GM21515 (cell line): ENCODE measurements around the gene SCYGR4.

Experiments
- ATAC-seq: cut with Tn5 transposase; IDR thresholded peaks from one replicate; pipeline ENCODE4 v1.9.1; 2021; ENCODE audit not compliant: unreplicated experiment

Gene SCYGR4

DNA sequence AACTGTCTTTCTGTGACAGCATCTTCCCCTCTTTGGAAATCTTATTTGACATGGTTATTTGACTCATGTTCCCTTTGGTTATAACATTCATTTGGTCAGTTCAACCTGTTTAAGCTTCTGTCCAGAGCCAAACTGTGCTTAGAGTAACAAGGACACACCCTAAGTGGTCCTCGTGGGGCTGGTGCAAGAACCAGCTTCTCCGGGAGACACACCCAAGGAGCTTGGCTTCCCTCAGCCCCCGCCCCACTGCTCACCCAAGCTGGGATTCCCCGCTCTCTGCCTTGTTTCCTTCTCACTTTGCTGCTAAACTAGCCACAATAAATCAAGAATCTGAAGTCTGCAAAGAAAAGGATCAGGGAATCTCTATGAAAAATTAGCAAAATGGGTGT lies 4.0 kb upstream of the SCYGR4 start:
- no peak for ATAC-seq

DNA sequence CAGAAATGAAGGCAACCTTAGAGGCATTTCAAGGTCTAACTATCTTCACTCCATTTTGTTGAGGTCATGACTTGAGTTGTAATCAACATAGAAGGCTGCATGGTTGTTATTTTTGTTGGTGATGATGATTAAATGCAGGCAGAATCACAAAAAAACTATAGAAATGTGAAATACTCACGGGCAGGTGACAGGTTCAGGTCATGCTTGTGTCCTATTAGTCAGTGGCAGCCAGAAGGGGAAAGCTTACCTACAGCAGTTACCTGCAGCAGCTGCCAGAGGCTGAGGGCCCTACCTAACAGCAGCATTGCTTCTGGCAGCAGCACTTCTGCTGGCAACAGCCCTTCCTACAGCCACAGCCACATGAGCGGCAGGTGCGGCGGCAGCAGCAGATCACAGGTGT lies 3.1 kb upstream of the SCYGR4 start:
- no peak for ATAC-seq

DNA sequence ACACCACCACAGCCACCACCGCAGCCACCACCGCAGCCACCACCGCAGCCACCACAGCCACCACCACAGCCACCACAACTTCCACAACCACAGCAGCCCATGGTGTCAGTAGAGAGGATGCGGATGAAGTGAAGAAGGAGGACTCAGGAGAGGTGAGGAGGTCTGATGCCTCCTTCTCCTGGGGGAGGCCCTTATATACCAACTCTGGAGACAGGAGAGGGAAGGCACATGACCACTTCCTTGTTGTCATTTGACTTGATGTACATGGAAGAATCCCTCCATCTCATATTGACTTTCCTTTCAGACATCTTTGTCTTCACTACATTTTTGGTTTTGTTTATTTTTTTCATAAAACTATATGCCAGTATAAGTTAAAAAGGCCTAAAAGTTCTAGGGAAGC lies 2.6 kb upstream of the SCYGR4 start, which contains the start of gene SCYGR3:
Gene SCYGR3 (minus strand): TSS at position 101 of the 400 bp plus-strand sequence. CDS start 0 bp downstream, at position 101.
- no peak for ATAC-seq

DNA sequence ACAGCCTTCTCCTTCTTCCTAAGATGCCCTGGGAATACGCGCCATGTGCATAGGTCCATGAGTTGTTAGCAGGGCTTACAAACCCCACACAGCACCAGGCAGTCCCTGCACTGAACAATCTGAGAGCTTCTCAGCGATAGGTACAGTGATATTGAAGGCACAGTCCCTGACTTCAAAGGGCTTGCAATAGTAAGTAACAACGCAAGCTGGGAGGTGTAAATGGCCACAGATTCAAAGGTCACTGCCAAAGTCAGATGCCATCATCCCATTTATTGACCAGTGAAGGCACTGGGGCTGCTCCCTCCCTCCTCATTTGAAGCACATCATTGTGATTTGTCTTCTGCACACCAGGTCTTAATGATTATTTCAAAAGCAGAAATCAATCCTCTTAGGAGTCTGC lies 2.1 kb upstream of the SCYGR4 start:
- no peak for ATAC-seq

DNA sequence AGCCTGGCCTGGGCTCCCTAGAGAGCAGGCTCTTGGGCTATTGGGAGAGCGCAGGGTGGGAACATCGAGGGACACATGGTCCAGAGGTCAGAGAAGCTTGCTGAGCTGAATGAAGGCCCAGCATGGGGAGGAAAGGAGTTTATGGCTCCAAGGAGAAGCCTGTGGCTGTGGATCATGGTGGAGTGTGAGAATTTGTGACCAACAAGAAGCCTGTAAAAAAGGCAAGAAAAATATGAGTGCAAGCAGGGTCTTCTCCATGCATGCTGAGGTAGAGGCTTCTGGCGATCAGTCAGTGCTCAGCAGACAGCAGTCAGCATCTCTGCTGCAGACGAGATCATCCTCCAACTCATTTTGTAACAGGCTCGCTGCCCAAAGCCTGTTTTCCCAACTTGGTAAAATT lies 1.4 kb upstream of the SCYGR4 start:
- ATAC-seq, result no peak

DNA sequence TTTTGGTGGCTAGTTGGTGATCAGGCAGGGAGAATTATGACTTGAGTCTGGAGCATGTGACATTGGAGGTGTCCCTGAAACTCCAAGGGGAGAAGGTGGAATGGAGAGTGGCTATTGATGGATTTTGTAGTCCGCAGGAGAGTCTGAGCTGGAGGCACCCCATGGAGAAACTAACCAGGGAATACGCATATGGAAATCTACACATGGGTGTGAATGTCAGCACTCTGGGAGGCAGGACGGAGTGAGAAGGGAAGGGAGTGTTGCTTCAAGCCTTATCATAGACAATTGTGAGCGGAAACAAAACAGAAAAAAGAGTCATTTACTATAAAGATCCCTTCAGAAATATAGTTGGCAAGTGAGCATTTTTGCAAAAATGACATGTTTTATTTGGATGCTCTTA lies 667 bp upstream of the SCYGR4 start:
- no peak for ATAC-seq

DNA sequence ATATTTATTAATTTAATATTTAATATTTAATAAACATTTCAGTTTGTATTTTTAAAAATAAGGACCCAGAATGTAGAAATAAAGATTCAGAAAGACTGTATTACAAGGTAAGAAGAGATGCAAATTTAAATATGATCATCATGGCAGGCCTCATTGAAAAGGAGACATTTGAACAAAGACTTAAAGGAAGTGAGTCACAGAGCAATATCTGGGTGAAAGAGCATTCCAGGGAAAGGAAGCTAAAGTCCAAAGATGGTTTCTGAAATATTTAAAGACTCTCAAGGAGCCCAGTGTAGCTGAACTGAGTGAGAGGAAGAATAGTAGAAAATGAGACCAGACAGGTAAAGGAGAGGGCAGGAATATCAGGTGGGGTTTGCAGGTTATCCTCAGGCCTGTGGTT lies 5.9 kb downstream of the SCYGR4 start:
- ATAC-seq, result no peak

DNA sequence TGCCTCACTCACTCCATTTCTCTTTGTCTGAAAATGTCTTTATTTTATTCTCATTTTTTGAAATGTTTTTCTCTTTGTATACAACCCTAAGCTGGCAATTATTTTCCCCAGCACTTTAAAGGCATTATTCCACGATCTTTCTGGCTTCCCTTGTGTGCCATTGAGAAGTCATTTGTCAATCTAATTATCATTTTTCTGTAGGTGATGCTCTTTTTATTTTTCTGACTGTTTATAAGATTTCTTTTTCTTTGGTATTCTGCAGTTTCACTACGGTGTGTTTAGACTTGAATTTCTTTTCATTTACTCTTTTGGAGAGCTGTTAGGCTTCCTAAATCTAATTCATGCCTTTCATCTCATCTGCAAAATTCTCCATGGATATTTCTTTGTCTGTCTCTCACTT lies 8.1 kb downstream of the SCYGR4 start:
- ATAC-seq, result no peak

DNA sequence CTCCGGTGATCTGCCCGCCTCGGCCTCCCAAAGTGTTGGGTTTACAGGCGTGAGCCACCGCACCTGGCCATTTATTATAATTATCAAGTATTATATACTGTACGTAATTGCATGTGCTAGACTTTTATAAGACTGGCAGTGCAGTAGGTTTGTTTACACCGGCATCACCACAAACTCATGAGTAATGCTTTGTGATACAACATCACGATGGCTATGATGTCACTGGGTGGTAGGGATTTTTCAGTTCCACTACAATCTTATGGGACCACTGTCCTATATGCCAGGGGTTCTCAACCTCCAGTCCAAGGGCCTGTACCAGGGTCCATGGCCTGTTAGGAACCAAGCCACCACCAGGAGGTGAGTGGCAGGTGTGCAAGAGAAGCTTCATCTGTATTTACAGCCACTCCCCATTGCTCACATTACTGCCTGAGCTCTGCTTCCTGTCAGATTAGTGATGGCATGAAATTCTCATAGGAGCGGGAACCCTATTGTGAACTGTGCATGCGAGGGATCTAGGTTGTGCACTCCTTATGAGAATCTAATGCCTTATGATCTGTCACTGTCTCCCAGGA lies 9.4 kb downstream of the SCYGR4 start:
- no peak for ATAC-seq

DNA sequence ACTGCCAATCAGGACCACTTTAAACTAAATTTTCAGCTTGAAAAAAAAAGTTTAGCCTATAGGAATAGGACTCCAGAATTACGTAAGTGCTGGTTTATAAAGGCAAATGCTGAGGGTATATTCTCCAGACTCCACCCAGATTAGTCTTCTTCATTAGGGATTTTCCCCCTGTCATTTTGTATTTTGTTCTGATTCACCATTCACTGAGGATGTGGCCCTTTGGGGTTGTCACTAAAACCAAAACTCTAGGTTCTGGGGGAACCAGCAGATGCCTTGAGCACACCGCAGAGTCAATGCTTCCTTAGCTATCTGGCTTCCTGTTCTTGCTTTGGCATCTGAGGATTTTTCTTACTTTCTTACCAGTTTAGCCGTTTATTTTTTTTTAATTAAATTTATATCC lies 10.5 kb downstream of the SCYGR4 start:
- peak; percentile 99 for ATAC-seq

DNA sequence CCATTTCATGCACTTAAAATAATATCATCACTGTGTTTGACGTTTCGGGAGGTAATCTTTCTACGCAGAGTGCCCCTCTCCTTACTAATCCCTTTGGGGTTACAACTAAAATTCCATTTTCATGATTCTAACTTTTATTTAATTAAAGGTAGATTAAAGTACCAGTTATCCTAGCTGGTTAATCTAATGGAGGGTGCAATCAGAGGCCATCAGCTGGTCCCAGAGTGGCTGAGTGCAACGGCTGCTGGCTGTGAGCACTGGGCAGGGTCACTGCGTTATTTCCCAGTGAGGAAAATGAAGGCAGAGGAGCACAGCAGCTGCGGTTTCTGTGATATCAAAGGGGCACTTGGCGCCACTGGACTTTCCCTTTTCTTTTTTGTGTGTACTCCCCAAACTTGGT lies 12.1 kb downstream of the SCYGR4 start:
- no peak for ATAC-seq

DNA sequence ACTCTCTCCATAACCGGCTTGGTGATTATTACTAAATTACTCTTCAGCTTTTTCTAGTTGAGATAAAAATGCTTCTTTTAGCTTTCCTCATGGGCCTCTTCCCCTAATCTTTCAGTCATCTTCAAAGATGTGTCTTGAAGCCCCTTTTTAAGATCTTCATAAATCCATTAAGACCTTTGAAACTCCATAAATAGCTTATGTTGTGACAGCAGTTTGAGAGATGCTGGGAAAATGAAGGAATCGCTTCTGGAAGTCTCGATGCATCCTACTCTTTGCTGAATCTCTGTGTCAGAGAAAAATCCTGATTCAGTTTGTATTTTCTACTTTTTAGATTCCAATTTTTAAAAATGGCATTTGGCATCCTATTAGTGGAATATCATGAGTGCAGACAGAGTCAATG lies 13.0 kb downstream of the SCYGR4 start:
- no peak for ATAC-seq

DNA sequence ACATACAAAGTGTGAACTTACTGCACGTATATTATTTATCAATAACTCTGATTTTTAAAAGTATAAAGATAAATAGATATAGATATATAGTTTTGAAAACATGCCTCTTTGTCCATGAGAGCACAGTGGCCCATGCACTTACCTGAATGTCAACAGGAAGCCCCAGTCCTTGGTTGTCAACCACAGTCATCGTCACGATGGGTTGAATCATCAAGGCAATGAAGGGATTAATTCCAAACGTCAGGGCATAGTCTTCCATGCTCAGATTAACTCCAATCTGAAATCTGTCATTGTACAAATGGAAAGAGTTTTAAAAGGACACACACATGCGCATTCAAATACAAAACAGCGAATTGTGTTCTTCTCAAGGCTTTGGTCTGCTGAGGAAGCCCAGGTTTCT lies 15.5 kb downstream of the SCYGR4 start:
- no peak for ATAC-seq

DNA sequence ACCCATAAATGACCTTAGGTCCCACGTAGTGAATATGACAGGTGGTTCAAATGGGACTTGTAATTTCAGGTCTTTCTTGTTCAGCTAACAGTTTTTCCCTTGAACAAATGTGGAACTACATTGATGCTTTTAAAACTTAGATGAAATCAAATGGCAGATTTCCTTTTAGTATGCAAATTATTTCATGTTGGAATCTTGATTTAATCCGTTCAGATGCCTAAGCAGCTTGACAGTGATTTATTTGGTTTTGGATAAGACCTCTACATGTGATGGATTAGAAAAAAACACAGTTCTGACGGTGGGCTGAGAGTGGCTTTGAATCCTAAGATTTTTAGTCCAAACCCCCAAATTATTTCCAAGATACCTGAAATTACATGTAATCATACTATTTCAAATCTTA lies 16.9 kb downstream of the SCYGR4 start:
- ATAC-seq, result no peak

DNA sequence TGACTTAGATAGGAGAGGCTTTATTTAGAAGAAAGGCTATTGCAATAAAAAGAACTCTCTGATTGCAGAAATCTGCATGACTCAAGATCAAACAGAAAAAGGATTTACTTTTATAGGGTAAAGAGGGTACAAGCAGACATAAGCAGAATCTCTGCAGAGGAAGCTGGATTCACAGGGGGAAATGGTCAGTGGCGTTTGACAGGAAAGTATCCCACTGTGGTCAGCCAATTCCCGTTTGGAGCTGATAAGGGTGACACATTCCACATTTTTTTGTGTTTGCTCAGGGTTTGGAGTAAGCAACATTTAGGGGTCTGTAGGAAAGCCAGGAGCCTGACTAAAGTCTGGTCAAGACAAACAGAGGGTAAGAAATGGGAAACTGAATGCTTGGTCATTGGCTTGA lies 25.4 kb downstream of the SCYGR4 start:
- ATAC-seq, result no peak

DNA sequence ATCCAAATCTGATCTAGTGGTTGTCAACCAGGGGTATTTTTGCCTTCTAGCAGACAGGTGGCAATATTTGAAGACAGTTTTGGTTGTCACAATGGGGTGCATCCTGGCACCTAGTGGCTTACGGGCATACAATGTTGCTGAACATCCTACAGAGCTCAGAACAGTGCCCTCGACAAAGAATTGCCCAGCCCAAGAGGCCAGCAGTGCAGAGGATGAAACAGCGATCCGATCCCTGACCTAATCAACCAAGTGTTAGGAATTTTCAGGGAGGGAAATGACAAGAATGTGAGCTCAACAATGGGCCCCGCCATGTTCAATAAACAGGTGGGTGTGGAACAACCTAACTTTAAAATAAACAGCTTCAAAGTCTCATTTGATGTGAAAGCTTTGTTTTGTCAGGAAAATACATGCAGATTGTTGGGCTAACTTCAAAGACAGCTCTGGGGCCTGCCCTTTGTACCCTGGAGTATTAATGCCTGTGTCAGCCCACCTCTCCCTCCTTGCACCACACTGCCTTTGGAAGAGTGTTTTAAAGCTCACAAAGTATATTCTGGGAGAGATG lies 26.8 kb downstream of the SCYGR4 start:
- ATAC-seq, result no peak

DNA sequence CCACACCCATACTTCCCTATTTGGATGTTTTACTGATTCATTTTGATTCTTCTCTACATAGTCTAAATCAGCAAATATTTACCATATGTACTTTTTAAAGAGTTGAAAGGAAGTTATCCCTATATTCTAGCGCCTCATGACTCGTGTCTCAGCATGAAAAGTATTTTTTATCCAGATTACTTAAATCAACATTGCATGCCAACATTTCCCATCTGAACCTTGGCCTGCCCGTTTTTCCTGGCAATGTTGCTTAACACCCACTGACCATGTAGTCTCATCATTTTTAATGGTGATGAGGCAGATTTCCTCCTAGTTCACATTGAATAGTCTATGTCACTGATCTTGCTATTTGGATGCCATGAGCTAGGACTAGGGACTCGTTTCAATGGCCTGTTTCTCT lies 36.1 kb downstream of the SCYGR4 start:
- ATAC-seq, result no peak

DNA sequence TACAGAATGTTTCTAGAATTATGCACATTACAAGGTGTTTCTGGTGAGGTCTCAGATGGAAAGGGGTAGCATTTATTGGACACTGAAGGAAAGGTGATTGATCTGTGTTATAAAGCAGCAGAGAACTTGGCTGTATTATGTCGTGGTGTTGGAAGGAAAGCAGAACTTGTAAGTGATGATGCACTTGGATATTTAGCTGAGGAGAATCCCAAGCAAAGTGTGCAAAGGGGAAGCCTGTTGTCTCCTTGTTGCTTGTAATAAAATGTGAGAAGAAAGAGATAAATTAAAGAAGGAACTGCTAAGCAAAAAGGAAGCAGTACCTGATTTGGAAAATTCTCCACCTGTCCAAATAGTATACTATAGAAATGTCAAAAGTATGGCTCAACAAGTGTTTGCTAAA lies 37.1 kb downstream of the SCYGR4 start:
- ATAC-seq, result no peak

DNA sequence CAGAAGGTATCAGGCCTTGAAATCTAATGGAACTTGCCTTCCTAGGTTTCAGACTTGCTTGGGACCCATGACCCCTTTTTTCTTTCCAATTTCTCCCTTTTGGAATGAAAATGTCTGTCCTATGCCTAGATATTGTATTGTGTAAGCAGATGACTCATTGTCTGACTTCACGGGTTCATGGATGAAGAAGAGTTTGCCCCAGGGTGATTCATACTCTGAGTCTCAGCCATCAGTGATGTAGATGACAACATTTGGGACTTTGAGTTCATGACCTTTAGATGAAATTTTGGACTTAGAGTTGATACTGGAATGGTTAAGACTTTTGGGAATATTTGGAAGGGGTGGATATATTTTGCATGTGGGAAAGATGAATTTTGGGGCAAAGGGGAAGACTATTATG lies 38.2 kb downstream of the SCYGR4 start:
- ATAC-seq, result no peak

DNA sequence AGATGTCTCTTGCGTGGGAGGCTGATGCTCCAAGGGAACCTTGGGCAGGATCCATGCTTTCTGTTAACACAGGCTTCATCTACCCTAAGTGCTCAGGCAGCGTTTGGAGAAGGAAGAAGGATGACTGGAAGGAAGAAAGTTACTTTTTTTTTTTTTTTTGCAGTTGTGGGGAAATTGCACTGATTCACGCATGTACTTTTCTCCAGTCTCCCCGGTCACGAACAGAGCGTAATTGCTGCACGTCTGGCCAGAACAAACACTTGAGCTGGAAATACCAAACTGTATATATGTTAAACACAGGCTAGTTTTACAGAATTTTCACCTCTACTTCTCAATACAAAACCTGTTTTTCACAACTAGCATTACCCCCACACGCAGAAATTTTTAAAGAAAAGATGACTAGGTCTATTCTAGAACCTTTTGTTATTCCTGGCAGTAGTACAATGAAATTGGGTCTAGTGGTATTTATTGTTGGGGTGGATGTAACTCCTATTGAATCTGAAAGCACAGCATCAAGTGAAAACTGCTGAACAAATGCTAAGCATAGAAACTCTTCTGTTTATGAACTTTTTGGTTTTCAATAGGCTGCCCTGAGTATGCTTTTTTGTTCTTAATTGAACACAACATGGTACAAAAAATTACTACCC lies 40.0 kb downstream of the SCYGR4 start:
- ATAC-seq, result no peak

DNA sequence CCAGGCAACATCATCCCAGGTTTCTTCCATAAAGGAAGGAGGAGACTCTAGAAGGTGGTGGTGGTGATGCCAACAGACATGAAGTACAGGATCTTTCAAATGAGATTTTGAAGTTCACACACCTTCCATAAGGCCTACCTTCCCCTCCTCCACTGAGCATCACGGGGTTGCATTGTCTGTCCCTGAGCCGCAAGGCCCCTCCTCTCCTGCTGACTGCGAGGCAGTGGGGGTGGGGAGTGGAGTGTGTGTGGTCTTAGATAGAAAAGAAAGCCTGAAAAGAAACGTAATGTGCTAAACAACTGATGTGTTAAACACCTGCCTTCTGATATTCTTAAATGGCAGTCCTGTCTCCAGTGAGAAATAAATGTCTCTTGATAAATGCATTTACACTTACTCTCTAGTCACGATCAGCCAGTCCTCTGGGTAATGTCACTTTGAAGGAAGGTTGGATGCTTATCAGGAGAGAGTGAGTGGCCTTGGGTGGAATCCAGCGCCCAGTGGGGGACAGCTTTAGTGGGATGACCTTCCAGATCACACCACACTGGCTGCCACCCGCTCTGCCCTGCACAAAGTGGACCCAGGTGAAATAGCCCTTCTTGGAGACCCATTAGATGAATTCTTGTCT lies 43.8 kb downstream of the SCYGR4 start:
- no peak for ATAC-seq

DNA sequence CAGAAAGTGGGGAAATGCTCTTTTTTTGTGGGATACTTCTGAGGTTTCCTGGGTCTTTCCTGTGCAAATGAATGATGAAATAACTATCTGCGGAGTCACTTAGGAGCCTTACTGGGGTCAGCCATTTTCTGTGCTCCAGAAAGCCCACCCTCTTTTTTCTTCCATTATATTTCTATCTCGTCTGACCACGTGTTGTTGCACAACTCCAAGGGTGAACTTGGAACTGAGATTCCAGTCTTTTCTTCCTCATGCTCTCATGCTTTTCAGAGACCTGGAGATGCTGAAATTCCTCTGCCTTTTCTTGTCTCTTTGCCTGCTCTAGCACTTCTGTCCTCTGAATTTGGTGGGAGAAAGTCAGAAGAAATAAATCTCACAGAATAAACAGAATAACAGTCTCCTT lies 44.5 kb downstream of the SCYGR4 start:
- ATAC-seq, result no peak
